A375 (cell line): ENCODE data around the gene CYP2A7. TPM values are rescaled to one million over a fixed set of nuclear protein-coding genes. Genes with fewer than 3 reads are reported as not detected.

Source experiments
- total RNA-seq: library from RNA; depleted of rRNA; stranded (reverse); fragments of >200 nt; shearing (Covaris generic); gene quantifications from 2 replicates; pipeline ENCODE4 v1.2.3, GENCODE V29; 2014; rRNA removed

CYP2A7 gene
- total RNA-seq, result not detected in 2 replicates

DNA sequence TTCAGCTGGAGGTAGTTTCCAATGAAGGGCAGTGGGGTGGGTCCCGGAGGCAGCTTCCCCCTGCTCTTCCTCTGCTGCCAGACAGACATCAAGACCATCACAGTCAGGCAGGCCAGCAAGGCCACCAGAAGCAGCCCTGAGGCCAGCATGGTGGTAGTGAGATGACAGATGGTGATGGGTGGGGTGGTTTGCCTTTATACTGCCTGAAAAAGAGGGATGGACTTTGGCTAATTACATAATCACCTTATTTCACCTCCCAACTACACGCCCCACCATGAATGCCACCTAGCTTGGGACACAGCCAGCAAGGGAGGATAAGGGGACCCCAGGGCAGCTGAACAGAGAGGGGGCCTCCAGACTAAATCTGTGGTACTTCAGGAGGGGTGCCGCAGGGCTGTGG, at the start of gene CYP2A7:
Gene CYP2A7 (minus strand): TSS at position 170 of the 400 bp plus-strand sequence. CDS start 21 bp downstream, at position 149.

DNA sequence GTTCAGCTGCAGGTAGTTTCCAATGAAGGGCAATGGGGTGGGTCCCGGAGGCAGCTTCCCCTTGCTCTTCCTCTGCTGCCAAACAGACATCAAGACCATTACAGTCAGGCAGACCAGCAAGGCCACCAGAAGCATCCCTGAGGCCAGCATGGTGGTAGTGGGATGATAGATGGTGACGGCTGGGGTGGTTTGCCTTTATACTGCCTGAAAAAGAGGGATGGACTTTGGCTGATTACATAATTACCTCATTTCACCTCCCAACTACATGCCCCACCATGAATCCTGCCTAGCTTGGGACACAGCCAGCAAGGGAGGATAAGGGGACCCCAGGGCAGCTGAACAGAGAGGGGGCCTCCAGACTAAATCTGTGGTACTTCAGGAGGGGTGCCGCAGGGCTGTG, 31.8 kb downstream of the CYP2A7 start, which contains the start of gene CYP2A6:
Gene CYP2A6 (minus strand): TSS at position 171 of the 400 bp plus-strand sequence. CDS start 21 bp downstream, at position 150.

Other genes with a start within 250 kb of the CYP2A7 start
- gene NUMBL, start 191.6 kb downstream of the CYP2A7 start, total RNA-seq, result 12.5 and 14.4 TPM in 2 replicates
- 44.9 and 67.6 TPM in 2 replicates for gene COQ8B, start 165.3 kb downstream of the CYP2A7 start, total RNA-seq
- gene ITPKC, start 165.1 kb downstream of the CYP2A7 start, total RNA-seq, result 10.1 and 12.3 TPM in 2 replicates
- 2.2 TPM in 2 replicates for gene ACTMAP, start 131.8 kb downstream of the CYP2A7 start, total RNA-seq
- 237 and 302 TPM in 2 replicates for gene SNRPA, start 131.0 kb downstream of the CYP2A7 start, total RNA-seq
- 416 and 533 TPM in 2 replicates for gene MIA, start 106.7 kb downstream of the CYP2A7 start, total RNA-seq
- gene RAB4B, start 104.0 kb downstream of the CYP2A7 start, total RNA-seq, result 23.4 and 30.1 TPM in 2 replicates
- 62.4 and 70.2 TPM in 2 replicates for gene EGLN2, start 83.0 kb downstream of the CYP2A7 start, total RNA-seq
- not detected in 2 replicates for gene CYP2A6, start 31.8 kb downstream of the CYP2A7 start, total RNA-seq
- gene CYP2B6, start 109.1 kb upstream of the CYP2A7 start, total RNA-seq, result not detected in 2 replicates
- gene CYP2A13, start 206.2 kb upstream of the CYP2A7 start, total RNA-seq, result not detected in 2 replicates
- gene CYP2F1, start 232.2 kb upstream of the CYP2A7 start, total RNA-seq, result not detected in 2 replicates